ENCODE results near the gene KCNMA1.

Gene KCNMA1

DNA sequence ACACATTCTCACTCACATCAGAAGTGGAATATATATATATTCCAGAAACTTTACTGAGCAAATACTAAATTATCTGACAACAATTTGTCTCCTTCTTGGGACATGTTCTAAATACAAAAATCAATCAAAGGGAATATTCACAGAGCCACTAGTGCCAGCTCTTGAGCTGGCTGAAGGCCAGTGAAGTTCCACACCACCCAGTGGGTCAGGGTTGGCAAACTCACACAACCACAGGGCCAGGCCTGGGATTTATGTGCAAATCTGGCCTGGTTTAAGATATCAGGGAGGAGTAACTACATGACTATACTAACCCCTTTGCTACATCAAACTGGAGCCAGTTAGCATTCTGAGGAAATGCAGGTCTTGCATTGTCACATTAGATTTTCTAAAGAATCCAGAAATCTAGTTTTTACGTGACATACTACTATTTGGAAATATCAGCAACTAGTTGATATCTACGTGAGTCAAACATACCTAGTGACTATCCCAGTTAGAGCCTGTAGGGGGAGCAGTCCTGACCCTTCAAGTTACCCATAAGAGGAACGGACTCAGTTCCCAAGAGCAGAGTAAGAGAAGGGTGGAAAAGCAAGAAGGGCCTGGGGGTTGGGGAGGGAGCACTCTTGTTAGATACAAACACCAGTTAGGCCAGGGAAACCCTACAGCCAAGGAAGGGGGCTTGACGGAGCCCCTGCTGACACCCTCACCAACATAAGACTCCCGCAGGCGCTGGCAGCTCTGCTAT lies 600.4 kb downstream of the KCNMA1 start:
- no peak for TF ChIP-seq MAX (IDR thresholded peaks at IDR 0.05)
- TF ChIP-seq, protein P1, sequence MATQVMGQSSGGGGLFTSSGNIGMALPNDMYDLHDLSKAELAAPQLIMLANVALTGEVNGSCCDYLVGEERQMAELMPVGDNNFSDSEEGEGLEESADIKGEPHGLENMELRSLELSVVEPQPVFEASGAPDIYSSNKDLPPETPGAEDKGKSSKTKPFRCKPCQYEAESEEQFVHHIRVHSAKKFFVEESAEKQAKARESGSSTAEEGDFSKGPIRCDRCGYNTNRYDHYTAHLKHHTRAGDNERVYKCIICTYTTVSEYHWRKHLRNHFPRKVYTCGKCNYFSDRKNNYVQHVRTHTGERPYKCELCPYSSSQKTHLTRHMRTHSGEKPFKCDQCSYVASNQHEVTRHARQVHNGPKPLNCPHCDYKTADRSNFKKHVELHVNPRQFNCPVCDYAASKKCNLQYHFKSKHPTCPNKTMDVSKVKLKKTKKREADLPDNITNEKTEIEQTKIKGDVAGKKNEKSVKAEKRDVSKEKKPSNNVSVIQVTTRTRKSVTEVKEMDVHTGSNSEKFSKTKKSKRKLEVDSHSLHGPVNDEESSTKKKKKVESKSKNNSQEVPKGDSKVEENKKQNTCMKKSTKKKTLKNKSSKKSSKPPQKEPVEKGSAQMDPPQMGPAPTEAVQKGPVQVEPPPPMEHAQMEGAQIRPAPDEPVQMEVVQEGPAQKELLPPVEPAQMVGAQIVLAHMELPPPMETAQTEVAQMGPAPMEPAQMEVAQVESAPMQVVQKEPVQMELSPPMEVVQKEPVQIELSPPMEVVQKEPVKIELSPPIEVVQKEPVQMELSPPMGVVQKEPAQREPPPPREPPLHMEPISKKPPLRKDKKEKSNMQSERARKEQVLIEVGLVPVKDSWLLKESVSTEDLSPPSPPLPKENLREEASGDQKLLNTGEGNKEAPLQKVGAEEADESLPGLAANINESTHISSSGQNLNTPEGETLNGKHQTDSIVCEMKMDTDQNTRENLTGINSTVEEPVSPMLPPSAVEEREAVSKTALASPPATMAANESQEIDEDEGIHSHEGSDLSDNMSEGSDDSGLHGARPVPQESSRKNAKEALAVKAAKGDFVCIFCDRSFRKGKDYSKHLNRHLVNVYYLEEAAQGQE (IDR thresholded peaks at IDR 0.05; ENCODE audit: low read depth) = no peak
- no peak for TF ChIP-seq EP300 (IDR thresholded peaks at IDR 0.05; ENCODE audit: borderline replicate concordance)
- TF ChIP-seq EGR1 (IDR thresholded peaks at IDR 0.05) = no peak
- no peak for TF ChIP-seq ZBTB7A (IDR thresholded peaks at IDR 0.05; ENCODE audit: low read depth)
- TF ChIP-seq TCF12 (IDR thresholded peaks at IDR 0.05; ENCODE audit: low read depth) = no peak
- no peak for TF ChIP-seq YY1 (IDR thresholded peaks at IDR 0.05; ENCODE audit: low read depth)
- TF ChIP-seq TAF1 (IDR thresholded peaks at IDR 0.05; ENCODE audit: low read depth) = no peak
- TF ChIP-seq NFIC (IDR thresholded peaks at IDR 0.05) = no peak
- TF ChIP-seq RAD21 (IDR thresholded peaks at IDR 0.05; ENCODE audit: low read depth) = no peak; the same call in 1 of the 2 replicates
- TF ChIP-seq USF1 (IDR thresholded peaks at IDR 0.05) = no peak
- TF ChIP-seq TEAD4 (IDR thresholded peaks at IDR 0.05) = no peak
- no peak for TF ChIP-seq CEBPB (IDR thresholded peaks at IDR 0.05)
- no peak for TF ChIP-seq CREB1 (IDR thresholded peaks at IDR 0.05; ENCODE audit: low read depth)
- TF ChIP-seq FOXM1 (IDR thresholded peaks at IDR 0.05; ENCODE audit: borderline replicate concordance, low read depth) = no peak

- TF ChIP-seq TEAD4 (IDR thresholded peaks at IDR 0.05) = no peak
- TF ChIP-seq EP300 (IDR thresholded peaks at IDR 0.05; ENCODE audit: borderline replicate concordance) = no peak
- TF ChIP-seq CEBPB (IDR thresholded peaks at IDR 0.05) = no peak
- no peak for TF ChIP-seq USF1 (IDR thresholded peaks at IDR 0.05)
These were observed 601.3 kb downstream of the KCNMA1 start for GRCh38 chr10:77036276-77036675.

GRCh38 chr10:77034795-77035194 lies 602.8 kb downstream of the KCNMA1 start:
- no peak for TF ChIP-seq USF1 (IDR thresholded peaks at IDR 0.05)
- TF ChIP-seq CREB1 (IDR thresholded peaks at IDR 0.05; ENCODE audit: low read depth) = no peak
- TF ChIP-seq CEBPB (IDR thresholded peaks at IDR 0.05) = no peak
- no peak for TF ChIP-seq YY1 (IDR thresholded peaks at IDR 0.05; ENCODE audit: low read depth)
- TF ChIP-seq NFIC (IDR thresholded peaks at IDR 0.05) = no peak
- TF ChIP-seq EGR1 (IDR thresholded peaks at IDR 0.05) = no peak
- TF ChIP-seq TCF12 (IDR thresholded peaks at IDR 0.05; ENCODE audit: low read depth) = no peak
- TF ChIP-seq FOXM1 (IDR thresholded peaks at IDR 0.05; ENCODE audit: borderline replicate concordance, low read depth) = no peak
- no peak for TF ChIP-seq RAD21 (IDR thresholded peaks at IDR 0.05; ENCODE audit: low read depth)
- TF ChIP-seq ZBTB7A (IDR thresholded peaks at IDR 0.05; ENCODE audit: low read depth) = no peak
- no peak for TF ChIP-seq EP300 (IDR thresholded peaks at IDR 0.05; ENCODE audit: borderline replicate concordance)
- TF ChIP-seq MAX (IDR thresholded peaks at IDR 0.05) = no peak
- TF ChIP-seq TAF1 (IDR thresholded peaks at IDR 0.05; ENCODE audit: low read depth) = no peak
- TF ChIP-seq, protein P1 (IDR thresholded peaks at IDR 0.05; ENCODE audit: low read depth) = no peak
- no peak for TF ChIP-seq TEAD4 (IDR thresholded peaks at IDR 0.05)

DNA sequence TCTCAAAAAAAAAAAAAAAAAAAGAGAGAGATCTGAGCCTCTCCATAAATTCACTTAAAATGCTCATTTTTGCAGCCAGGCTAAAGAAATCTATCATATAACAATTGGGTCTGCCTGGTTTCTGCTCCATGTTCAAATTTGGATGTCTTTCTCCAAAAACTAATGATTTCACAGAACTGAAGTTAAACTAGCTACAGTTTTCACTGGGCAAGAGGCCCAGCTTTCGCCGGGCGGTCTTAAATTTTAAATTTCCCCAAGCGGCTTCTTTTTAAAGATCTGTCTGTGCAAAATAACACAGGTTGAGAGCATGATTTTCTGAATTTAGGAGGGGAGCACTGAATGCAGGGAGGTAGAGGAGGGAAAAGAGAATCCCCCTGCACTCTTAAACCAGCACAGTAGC lies 603.4 kb downstream of the KCNMA1 start:
- TF ChIP-seq EGR1 (IDR thresholded peaks at IDR 0.05) = no peak
- no peak for TF ChIP-seq RAD21 (IDR thresholded peaks at IDR 0.05; ENCODE audit: low read depth)
- TF ChIP-seq TCF12 (IDR thresholded peaks at IDR 0.05; ENCODE audit: low read depth) = no peak
- no peak for TF ChIP-seq YY1 (IDR thresholded peaks at IDR 0.05; ENCODE audit: low read depth)
- no peak for TF ChIP-seq CREB1 (IDR thresholded peaks at IDR 0.05; ENCODE audit: low read depth)
- TF ChIP-seq, protein P1 (IDR thresholded peaks at IDR 0.05; ENCODE audit: low read depth) = no peak
- no peak for TF ChIP-seq ZBTB7A (IDR thresholded peaks at IDR 0.05; ENCODE audit: low read depth)
- no peak for TF ChIP-seq TEAD4 (IDR thresholded peaks at IDR 0.05)
- no peak for TF ChIP-seq FOXM1 (IDR thresholded peaks at IDR 0.05; ENCODE audit: borderline replicate concordance, low read depth)
- no peak for TF ChIP-seq MAX (IDR thresholded peaks at IDR 0.05)
- TF ChIP-seq USF1 (IDR thresholded peaks at IDR 0.05) = no peak
- TF ChIP-seq CEBPB (IDR thresholded peaks at IDR 0.05) = no peak
- no peak for TF ChIP-seq TAF1 (IDR thresholded peaks at IDR 0.05; ENCODE audit: low read depth)

All from Ishikawa (cell line).